Mesothelial cell of epicardium (in vitro differentiated cells): ENCODE results near the gene EPHB3. TPM values are rescaled to one million over a fixed set of nuclear protein-coding genes. Genes with fewer than 3 reads are reported as not detected.

Experiments
- DNase-seq, 2 experiments: peaks; one replicate each; pipeline ENCODE4 v3.0.0; 2021; ENCODE audit warnings: low spot score in 2 of 2; ENCODE audit not compliant: unreplicated experiment in 2 of 2
- H3K27ac Mint-ChIP-seq: 2 replicates; pipeline ENCODE4 v1.8.0; 2021; ENCODE audit warnings: mixed read lengths
- H3K27me3 Mint-ChIP-seq: 2 replicates; pipeline ENCODE4 v1.8.0; 2021; ENCODE audit warnings: low read depth, mixed read lengths
- H3K36me3 Mint-ChIP-seq: 2 replicates; pipeline ENCODE4 v1.8.0; 2021; ENCODE audit warnings: mixed read lengths
- H3K4me1 Mint-ChIP-seq: 2 replicates; pipeline ENCODE4 v1.8.0; 2021; ENCODE audit warnings: mixed read lengths
- H3K4me3 Mint-ChIP-seq: 2 replicates; pipeline ENCODE4 v1.8.0; 2021; ENCODE audit warnings: mild to moderate bottlenecking, moderate library complexity, mixed read lengths
- H3K9me3 Mint-ChIP-seq: 2 replicates; pipeline ENCODE4 v1.8.0; 2021; ENCODE audit warnings: mixed read lengths
- CTCF ChIP-seq: fragments of 200-600 bp; sonication (generic); IDR thresholded peaks from one replicate; pipeline ENCODE4 v1.5.0; 2021; ENCODE audit warnings: antibody characterized with exemption; ENCODE audit not compliant: unreplicated experiment
- total RNA-seq: library from RNA; stranded (reverse); gene quantifications from 3 replicates; pipeline ENCODE4 v1.2.1, GENCODE V29; 2021

EPHB3 gene
- total RNA-seq, 1 donor from 2014 or later = 115 TPM

- Mint-ChIP-seq H3K9me3 (no peaks in the 10 kb centered on the region), H3K27ac (no peak overlapping the region), H3K27me3 (peaks cover 66% of the 10 kb centered on the region), H3K4me1 (no peaks in the 10 kb centered on the region), H3K4me3 (no peak overlapping the region), H3K36me3 (no peaks in the 10 kb centered on the region)
- no peak for TF ChIP-seq CTCF
- DNase-seq = peak in 1 of 2 experiments; percentile 6
These were observed 23.5 kb upstream of the EPHB3 start for GRCh38 chr3:184537885-184538665.

GRCh38 chr3:184538666-184539431 is 22.7 kb upstream of the EPHB3 start:
- no peak overlapping the region for H3K27ac Mint-ChIP-seq
- peaks cover 68% of the 10 kb centered on the region for H3K27me3 Mint-ChIP-seq
- no peak overlapping the region for H3K4me3 Mint-ChIP-seq
- TF ChIP-seq CTCF = no peak
- peak in 1 of 2 experiments; percentile 34 for DNase-seq
- H3K4me1 Mint-ChIP-seq = peaks cover under 1% of the 10 kb centered on the region
- no peaks in the 10 kb centered on the region for H3K9me3 Mint-ChIP-seq
- no peaks in the 10 kb centered on the region for H3K36me3 Mint-ChIP-seq

GRCh38 chr3:184539801-184540435 is 21.7 kb upstream of the EPHB3 start:
- DNase-seq = peak in 1 of 2 experiments; percentile 17
- Mint-ChIP-seq H3K36me3 (no peaks in the 10 kb centered on the region), H3K9me3 (no peaks in the 10 kb centered on the region), H3K27ac (no peak overlapping the region), H3K27me3 (peaks cover 73% of the 10 kb centered on the region), H3K4me3 (no peak overlapping the region), H3K4me1 (peaks cover 4% of the 10 kb centered on the region)
- no peak for TF ChIP-seq CTCF

- peak; percentile 92 for TF ChIP-seq CTCF
- Mint-ChIP-seq H3K27me3 (peaks cover 79% of the 10 kb centered on the region), H3K9me3 (no peaks in the 10 kb centered on the region), H3K4me3 (no peak overlapping the region), H3K4me1 (peaks cover 4% of the 10 kb centered on the region), H3K27ac (no peak overlapping the region), H3K36me3 (no peaks in the 10 kb centered on the region)
- DNase-seq = peak; percentile 60 to 87
These were observed 20.6 kb upstream of the EPHB3 start for GRCh38 chr3:184540777-184541681.
